ENCODE results near the gene STARD10. TPM values are rescaled to one million over a fixed set of nuclear protein-coding genes. Genes with fewer than 3 reads are reported as not detected.

STARD10 gene
- total and polyA plus RNA-seq, 2 of the 8 experiments (the other 6 are each of a cell fraction or from before 2014, with no cell fraction given): 23.7 to 35.7 TPM

GRCh38 chr11:72732329-72732728 is 61.5 kb downstream of the STARD10 start (continued):
- TF ChIP-seq CHD7 (IDR thresholded peaks at IDR 0.05; ENCODE audit: insufficient replicate concordance, low read length) (no peak), HDAC2 (IDR thresholded peaks at IDR 0.05; ENCODE audit: borderline replicate concordance in 1 of 2, low read depth in 2 of 2, low read length in 2 of 2) (no peak), TCF12 (IDR thresholded peaks at IDR 0.05; ENCODE audit: low read depth, low read length) (no peak), SIX5 (IDR thresholded peaks at IDR 0.05; ENCODE audit: low read depth, low read length) (no peak), POLR2AphosphoS5 (IDR thresholded peaks at IDR 0.05; ENCODE audit: low read depth, low read length) (no peak), JUN (IDR thresholded peaks at IDR 0.05; ENCODE audit: low read depth, low read length) (no peak), YY1 (IDR thresholded peaks at IDR 0.05; ENCODE audit: low read depth, low read length) (no peak), GABPA (IDR thresholded peaks at IDR 0.05; ENCODE audit: borderline replicate concordance, insufficient read depth, low read length) (no peak), PHF8 (conservative IDR thresholded peaks at IDR 0.05; ENCODE audit: low read depth, low read length) (no peak), CBX8 (IDR thresholded peaks at IDR 0.05; ENCODE audit: borderline replicate concordance, low read depth, low read length) (no peak), RFX5 (IDR thresholded peaks at IDR 0.05; ENCODE audit: borderline replicate concordance, low read depth, low read length) (no peak)

Measured in H1 (cell line).